Measurements from ENCODE around the gene ZP1.

Gene ZP1

GRCh38 chr11:60859616-60860250 lies 7.6 kb upstream of the ZP1 start:
- DNase-seq: no peak

- DNase-seq: no peak
Observed at GRCh38 chr11:60860943-60861342, 6.4 kb upstream of the ZP1 start.

GRCh38 chr11:60862171-60862570 lies 5.2 kb upstream of the ZP1 start:
- no peak for DNase-seq

- DNase-seq: no peak
Observed at GRCh38 chr11:60863550-60864521, 3.5 kb upstream of the ZP1 start.

GRCh38 chr11:60864856-60865513 lies 2.4 kb upstream of the ZP1 start:
- no peak for DNase-seq

GRCh38 chr11:60867871-60868681 lies 734 bp downstream of the ZP1 start:
- DNase-seq: no peak

GRCh38 chr11:60868682-60869450 lies 1.5 kb downstream of the ZP1 start:
- no peak for DNase-seq

GRCh38 chr11:60869451-60869825 lies 2.1 kb downstream of the ZP1 start:
- no peak for DNase-seq

- no peak for DNase-seq
Observed at GRCh38 chr11:60870276-60870675, 2.9 kb downstream of the ZP1 start.

GRCh38 chr11:60870733-60871377 lies 3.5 kb downstream of the ZP1 start:
- DNase-seq: no peak

- no peak for DNase-seq
Observed at GRCh38 chr11:60871378-60872061, 4.2 kb downstream of the ZP1 start.

- no peak for DNase-seq
Observed at GRCh38 chr11:60872124-60872960, 5.0 kb downstream of the ZP1 start.

- no peak for DNase-seq
Observed at GRCh38 chr11:60872961-60873524, 5.7 kb downstream of the ZP1 start.

- no peak for DNase-seq
Observed at GRCh38 chr11:60873533-60873932, 6.2 kb downstream of the ZP1 start.

- DNase-seq: no peak
Observed at GRCh38 chr11:60874421-60875365, 7.4 kb downstream of the ZP1 start.

- no peak for DNase-seq
Observed at GRCh38 chr11:60875366-60876167, 8.2 kb downstream of the ZP1 start.

GRCh38 chr11:60876168-60876485 lies 8.8 kb downstream of the ZP1 start:
- no peak for DNase-seq

All from activated CD4-positive, alpha-beta T cell treated with anti-CD3 and anti-CD28 coated beads, Interleukin-2, amount 50 U/mL, for 1 hour (primary cell).